Measurements from ENCODE around the gene RTL9.

GRCh38 chrX:110403441-110404238, 45.0 kb downstream of the RTL9 start:
- TF ChIP-seq JUND (CRISPR knock-in tag; IDR thresholded peaks at IDR 0.05) (no peak), YY1 (IDR thresholded peaks at IDR 0.05; ENCODE audit: insufficient read depth, insufficient replicate concordance, low read depth, low read length) (no peak), POLR2AphosphoS5 (IDR thresholded peaks at IDR 0.05; ENCODE audit: low read depth, low read length) (no peak), MAZ (IDR thresholded peaks at IDR 0.05; ENCODE audit: borderline replicate concordance, low read depth, low read length) (no peak), MAZ (CRISPR knock-in tag; IDR thresholded peaks at IDR 0.05; ENCODE audit: low read depth) (no peak), EP300 (IDR thresholded peaks at IDR 0.05; ENCODE audit: low read depth in 2 of 2, low read length in 2 of 2) (no peak), EP300 (CRISPR knock-in tag; IDR thresholded peaks at IDR 0.05; ENCODE audit: borderline replicate concordance) (no peak), SYNCRIP (IDR thresholded peaks at IDR 0.05; ENCODE audit: insufficient read depth, low read depth, low read length) (no peak), BHLHE40 (IDR thresholded peaks at IDR 0.05; ENCODE audit: low read length) (no peak), ZNF124 (CRISPR knock-in tag; IDR thresholded peaks at IDR 0.05) (no peak), ZKSCAN1 (IDR thresholded peaks at IDR 0.05; ENCODE audit: low read length) (no peak)

Data from HepG2 (cell line).